Neuron (in vitro differentiated cells): ENCODE results near the gene BPIFB3.

Experiments used
- H2AFZ ChIP-seq: one replicate; pipeline ENCODE4 v1.6.1; 2013; ENCODE audit warnings: low read depth, mild to moderate bottlenecking, inconsistent platforms, low read length, moderate library complexity
- H3K27me3 ChIP-seq: one replicate; pipeline ENCODE4 v1.6.1; 2013; ENCODE audit warnings: low read length; ENCODE audit not compliant: insufficient read depth
- H3K36me3 ChIP-seq: one replicate; pipeline ENCODE4 v1.6.1; 2013; ENCODE audit warnings: low read length; ENCODE audit not compliant: insufficient read depth
- H3K4me1 ChIP-seq: one replicate; pipeline ENCODE4 v1.6.1; 2013; ENCODE audit warnings: low read length; ENCODE audit not compliant: insufficient read depth
- H3K4me3 ChIP-seq: 2 replicates; pipeline ENCODE4 v1.5.1; 2013; ENCODE audit warnings: mild to moderate bottlenecking, low read length, moderate library complexity
- H3K9me3 ChIP-seq: one replicate; pipeline ENCODE4 v1.6.1; 2013; ENCODE audit warnings: low read length

BPIFB3 gene

DNA sequence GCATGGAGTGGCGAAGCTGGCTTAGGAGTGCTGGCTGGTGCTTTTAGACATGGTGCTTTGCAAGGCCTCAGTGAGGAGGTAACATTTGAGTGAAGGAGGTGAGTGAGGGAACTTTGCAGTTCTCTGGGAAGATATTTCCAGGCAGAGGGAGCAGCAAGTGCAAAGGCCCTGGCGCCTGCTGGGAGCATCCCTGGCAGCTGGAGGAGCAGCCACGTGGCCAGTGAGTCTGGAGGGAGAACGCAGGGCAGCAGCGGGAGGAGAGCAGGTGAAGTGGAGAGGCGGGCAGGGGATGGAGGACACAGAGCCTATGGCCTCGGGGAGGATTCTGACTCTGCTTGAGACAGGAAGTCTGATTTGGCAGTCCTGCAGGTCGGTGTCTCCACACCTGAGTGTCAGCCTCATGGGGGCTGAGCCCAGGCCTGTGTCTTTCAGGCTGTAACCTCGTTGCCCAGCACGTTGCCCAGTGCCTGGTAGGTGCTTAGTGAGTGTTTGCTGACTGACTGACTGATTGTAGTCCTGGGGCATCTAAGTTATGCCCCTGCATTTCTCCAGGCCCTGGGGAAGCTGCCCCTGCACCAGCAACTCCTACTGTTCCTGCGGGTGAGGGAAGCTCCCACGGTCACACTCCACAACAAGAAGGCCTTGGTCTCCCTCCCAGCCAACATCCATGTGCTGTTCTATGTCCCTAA is 14.7 kb downstream of the BPIFB3 start:
- Histone ChIP-seq H3K9me3 (no peaks in the 10 kb centered on the region), H3K4me1 (no peaks in the 10 kb centered on the region), H2AFZ (no peak overlapping the region), H3K36me3 (no peaks in the 10 kb centered on the region), H3K27me3 (no peaks in the 10 kb centered on the region), H3K4me3 (no peak overlapping the region)

DNA sequence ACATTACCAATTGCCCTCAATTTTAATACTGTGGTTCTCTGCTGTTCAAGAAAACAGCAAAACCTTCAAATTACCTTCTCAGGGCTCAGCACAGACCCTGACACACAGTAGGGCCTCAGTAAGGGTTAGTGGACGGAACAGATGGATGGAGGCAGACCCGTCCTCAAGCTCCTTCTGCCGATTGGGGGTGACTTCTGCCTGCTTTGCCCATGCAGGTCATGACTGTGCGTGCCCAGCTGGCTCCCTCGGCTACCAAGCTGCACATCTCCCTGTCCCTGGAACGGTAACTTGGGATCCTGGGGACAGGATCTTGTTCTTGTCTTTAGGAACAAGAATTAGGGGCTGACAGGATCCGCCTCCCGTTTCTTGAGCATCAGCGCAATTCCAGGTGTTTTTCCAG is 16.0 kb downstream of the BPIFB3 start:
- Histone ChIP-seq H2AFZ (no peak overlapping the region), H3K27me3 (no peaks in the 10 kb centered on the region), H3K36me3 (no peaks in the 10 kb centered on the region), H3K4me3 (no peak overlapping the region), H3K9me3 (no peaks in the 10 kb centered on the region), H3K4me1 (no peaks in the 10 kb centered on the region)

DNA sequence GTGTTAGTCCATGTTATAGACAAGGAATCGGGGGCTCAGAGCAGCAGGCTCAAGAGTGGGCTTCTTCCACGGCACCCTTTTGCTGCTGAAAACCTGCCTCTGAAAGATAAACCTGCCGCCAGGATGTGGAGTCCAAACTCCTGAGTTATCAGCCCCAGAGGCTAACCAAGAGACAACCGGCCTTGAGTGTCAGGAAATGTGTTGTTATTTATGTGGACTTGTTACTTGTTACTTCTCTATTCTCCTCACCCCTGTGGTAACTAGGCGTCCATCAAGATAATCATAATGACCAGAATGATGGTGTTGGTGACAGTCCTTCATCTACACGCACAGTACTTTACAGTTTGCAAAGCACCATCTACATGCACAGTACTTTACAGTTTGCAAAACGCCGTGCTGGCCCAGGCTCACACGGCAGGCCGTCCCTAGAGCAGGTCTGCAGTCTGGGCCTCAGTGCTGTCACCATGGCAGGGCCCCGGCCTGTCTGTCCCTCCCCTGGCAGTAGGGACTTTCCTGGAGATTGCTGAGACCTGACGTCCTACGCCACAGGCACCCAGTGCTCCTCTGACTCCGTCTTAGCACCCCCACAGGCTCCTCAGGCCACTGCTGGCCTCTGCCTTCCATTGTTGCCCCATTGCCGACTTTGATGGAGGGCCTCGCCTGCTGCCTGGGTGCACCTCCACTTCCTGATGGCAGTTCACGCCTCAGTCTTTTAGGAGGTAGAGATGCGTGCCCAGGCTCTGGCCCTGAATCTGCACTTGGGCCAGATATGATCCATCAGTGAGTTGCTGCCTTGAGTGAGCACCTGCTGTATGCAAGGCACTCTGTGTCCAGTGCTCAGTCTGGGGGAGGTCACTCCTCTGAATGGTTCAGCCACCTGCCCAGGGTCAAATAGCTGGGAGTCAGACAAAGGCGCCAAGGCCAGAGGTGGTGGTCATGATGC is 16.7 kb downstream of the BPIFB3 start:
- H2AFZ ChIP-seq: no peak overlapping the region
- no peaks in the 10 kb centered on the region for H3K36me3 ChIP-seq
- no peak overlapping the region for H3K4me3 ChIP-seq
- no peaks in the 10 kb centered on the region for H3K27me3 ChIP-seq
- H3K4me1 ChIP-seq: no peaks in the 10 kb centered on the region
- H3K9me3 ChIP-seq: no peaks in the 10 kb centered on the region

DNA sequence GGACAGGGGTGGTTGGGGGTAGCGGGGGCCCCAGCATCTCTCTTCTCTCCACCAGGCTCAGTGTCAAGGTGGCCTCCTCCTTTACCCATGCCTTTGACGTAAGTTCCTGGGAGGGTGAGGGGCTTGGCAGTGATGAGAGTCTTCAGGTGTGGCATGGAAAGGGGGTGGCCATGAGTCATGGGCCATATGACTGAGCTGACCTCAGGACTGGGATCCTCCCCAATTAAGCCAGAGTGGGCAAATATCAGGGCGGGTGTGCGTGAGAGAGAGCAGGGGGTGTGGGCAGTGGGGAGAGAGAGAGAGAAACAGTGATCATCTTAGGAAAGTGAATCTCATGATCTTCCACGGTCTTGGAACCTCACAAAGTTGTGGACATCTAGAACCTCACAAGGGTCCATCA is 17.5 kb downstream of the BPIFB3 start:
- Histone ChIP-seq H3K27me3 (no peaks in the 10 kb centered on the region), H2AFZ (no peak overlapping the region), H3K4me1 (no peaks in the 10 kb centered on the region)

DNA sequence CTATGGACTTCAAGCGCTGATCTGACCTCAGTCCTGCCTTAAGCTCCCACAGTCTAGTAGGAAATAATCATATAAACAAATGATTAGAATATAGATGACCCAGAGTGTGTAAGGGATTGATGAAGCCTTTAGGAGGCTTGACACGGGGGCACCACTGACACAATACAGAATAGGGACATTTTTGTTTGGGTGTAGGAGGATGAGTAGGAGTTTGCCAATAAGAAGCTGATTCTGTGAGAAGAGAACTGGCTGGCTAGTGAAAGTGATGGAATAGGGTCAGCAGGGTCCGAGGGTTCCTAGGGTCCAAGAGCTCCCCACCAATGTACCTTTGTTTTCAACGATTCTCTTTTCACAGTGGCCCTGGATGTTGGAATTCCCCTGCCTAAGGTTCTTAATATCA is 18.7 kb downstream of the BPIFB3 start:
- Histone ChIP-seq H3K27me3 (no peaks in the 10 kb centered on the region), H2AFZ (no peak overlapping the region), H3K36me3 (no peaks in the 10 kb centered on the region), H3K9me3 (no peaks in the 10 kb centered on the region), H3K4me1 (no peaks in the 10 kb centered on the region), H3K4me3 (no peak overlapping the region)

More for the DNA sequence above, 17.5 kb downstream of the BPIFB3 start:
- Histone ChIP-seq H3K36me3 (no peaks in the 10 kb centered on the region), H3K4me3 (no peak overlapping the region), H3K9me3 (no peaks in the 10 kb centered on the region)

DNA sequence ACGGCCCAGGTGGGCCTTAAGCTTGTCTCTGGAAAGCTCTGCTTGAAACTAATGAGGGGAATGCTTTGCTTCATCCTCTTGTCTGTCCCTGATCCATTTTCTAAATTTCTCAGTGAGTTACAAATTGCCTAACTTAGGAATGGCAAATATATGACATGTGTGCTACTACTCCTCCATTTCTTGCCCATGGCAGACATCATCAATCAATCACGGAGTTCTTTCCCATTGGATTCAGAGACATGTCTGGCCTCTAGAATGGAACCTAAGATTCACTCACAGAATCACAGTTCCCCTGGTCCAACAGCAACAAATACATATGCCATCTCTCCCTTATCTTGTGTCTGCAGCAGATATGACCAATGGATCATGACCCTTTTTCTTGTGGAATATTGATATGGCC is 19.1 kb downstream of the BPIFB3 start:
- no peaks in the 10 kb centered on the region for H3K36me3 ChIP-seq
- no peak overlapping the region for H2AFZ ChIP-seq
- no peak overlapping the region for H3K4me3 ChIP-seq
- no peaks in the 10 kb centered on the region for H3K27me3 ChIP-seq
- H3K4me1 ChIP-seq: no peaks in the 10 kb centered on the region
- H3K9me3 ChIP-seq: no peaks in the 10 kb centered on the region

DNA sequence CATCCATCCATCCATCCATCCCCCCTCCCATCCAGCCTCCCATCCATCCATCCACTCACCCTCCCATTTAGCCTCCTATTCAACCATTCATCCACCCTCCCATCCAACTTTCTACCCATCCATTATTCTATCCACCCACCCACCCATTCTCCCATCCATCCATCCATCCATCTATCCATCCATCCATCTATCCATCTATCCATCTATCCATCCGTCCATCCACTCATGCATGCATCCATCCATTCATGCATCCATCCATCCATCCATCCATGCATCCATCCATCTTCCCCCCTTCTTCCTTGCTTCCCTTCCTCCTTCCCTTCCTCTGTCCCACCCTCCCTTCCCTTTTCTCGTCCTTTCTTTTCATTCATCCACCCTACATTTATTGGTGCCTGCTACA is 21.0 kb downstream of the BPIFB3 start:
- Histone ChIP-seq H3K36me3 (no peaks in the 10 kb centered on the region), H3K4me1 (no peaks in the 10 kb centered on the region), H3K9me3 (no peaks in the 10 kb centered on the region), H3K27me3 (no peaks in the 10 kb centered on the region), H3K4me3 (no peak overlapping the region), H2AFZ (no peak overlapping the region)

DNA sequence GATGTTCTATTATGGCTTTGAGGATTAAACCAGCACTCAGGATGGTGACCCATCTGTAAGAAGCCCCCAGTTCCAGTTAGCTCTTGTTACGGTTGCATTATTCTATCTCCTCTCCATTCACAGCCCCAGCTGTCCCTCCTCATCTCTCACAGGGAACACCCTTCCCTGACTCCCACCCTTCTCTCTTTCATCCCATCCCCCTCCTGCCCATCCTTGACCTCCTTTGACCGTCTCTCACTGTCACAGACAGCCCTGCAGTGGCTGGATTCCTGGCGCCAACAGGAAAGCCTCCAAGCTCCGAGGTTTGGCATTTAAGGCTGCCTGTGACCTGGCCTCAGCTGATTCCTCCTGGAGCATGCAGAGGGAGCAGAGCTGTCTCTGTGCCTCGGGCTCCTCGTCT is 21.6 kb downstream of the BPIFB3 start:
- Histone ChIP-seq H3K27me3 (no peaks in the 10 kb centered on the region), H3K4me3 (no peak overlapping the region), H3K36me3 (no peaks in the 10 kb centered on the region), H3K9me3 (no peaks in the 10 kb centered on the region), H3K4me1 (no peaks in the 10 kb centered on the region), H2AFZ (no peak overlapping the region)

DNA sequence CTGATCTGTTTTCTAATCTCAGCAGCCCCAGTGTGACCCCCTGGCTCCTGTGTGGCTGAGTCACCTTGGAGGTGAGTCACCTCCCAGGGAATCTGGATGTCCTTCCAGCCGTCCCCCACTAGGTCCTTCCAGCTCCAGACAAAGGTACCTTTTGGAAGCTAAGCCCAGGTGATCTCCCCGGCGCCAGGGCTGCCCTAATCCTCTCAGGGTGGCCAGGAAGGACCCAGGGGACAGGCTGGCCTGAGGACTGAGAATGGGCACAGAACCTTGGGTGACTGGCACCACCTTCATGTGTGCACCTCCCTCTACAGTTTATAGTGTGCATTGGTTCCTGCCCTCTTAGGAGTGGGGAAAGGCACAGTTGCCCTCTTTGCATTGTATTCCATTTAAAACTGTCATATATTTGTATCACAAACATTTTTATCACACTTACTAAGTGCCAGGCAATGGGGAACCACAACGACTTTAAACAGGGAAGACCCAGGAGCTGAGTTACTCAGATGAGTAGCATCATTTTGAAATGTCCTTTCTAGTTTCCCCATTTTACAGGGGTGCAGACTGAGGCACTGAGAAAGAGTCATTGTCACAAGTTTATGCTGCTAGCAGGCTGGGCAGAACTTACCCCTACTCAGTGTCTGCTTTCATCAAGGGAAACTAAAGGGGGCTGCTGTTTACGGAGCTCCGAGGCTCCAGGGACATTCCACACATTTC is 23.1 kb downstream of the BPIFB3 start:
- no peaks in the 10 kb centered on the region for H3K4me1 ChIP-seq
- no peak overlapping the region for H3K4me3 ChIP-seq
- no peaks in the 10 kb centered on the region for H3K9me3 ChIP-seq
- H3K27me3 ChIP-seq: no peaks in the 10 kb centered on the region
- H3K36me3 ChIP-seq: no peaks in the 10 kb centered on the region
- no peak overlapping the region for H2AFZ ChIP-seq

DNA sequence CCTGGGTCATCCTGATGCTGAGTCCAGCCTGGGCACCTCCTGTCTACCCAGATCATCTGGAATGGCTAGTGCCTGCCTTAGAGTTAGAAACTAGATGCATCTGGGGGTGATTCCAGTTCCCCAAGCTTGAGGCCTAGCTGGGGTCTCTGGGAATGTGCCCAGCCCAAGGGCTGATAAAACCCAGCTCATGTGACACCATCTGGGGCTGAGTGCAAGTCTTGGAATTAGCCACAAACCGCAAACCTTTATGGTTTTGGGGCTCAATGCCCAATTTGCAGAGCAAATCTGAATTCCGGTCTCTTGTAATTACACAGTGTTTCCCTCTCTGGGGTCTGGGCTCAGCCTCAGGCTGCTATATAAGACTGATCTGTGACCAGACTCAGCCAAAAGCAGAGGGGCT is 25.6 kb downstream of the BPIFB3 start, which contains the start of gene BPIFB4:
Gene BPIFB4, plus strand, starts transcription at position 385 of the 400 bp plus-strand sequence. CDS start 1,884 bp downstream, outside the sequence.
- Histone ChIP-seq H3K4me3 (no peak within 1 kb of the TSS), H3K9me3 (no peaks in the 10 kb centered on the region), H3K4me1 (no peaks in the 10 kb centered on the region), H3K27me3 (no peaks in the 10 kb centered on the region), H2AFZ (no peak within 1 kb of the TSS), H3K36me3 (no peaks in the 10 kb centered on the region)

DNA sequence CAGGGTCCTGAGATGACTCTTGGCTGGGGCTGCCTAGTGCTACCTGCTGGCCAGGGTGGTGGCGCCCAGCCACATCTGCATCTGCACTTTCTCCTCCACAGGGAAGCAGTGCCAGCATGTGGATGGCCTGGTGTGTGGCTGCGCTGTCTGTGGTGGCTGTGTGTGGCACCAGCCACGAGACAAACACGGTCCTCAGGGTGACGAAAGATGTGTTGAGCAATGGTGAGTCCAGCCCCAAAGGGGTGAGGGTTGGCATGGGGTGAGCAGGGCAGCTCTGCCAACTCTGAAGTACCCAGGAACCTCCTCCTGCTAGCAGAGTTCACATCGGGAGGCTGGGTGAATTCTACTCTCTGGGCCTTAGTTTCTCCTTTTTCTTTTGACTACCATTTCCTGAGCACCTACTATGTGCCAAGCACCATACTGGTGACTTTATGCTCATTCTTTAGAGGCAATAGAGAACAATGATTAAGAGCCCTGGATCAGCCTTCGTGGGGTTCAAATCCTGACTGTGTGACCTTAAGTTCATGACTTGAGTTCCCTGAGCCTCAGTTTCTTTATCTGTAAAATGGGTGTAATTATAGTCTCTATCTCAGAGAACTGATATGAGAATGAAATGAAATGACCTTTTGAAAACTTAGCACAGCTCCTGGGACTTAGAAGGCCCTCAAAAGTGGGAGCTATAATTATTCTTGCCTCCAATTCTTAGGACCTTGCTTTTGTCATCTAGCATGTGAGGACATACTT is 27.9 kb downstream of the BPIFB3 start:
- Histone ChIP-seq H3K9me3 (no peaks in the 10 kb centered on the region), H3K27me3 (no peaks in the 10 kb centered on the region), H3K36me3 (no peaks in the 10 kb centered on the region), H2AFZ (no peak overlapping the region), H3K4me3 (no peak overlapping the region), H3K4me1 (no peaks in the 10 kb centered on the region)

DNA sequence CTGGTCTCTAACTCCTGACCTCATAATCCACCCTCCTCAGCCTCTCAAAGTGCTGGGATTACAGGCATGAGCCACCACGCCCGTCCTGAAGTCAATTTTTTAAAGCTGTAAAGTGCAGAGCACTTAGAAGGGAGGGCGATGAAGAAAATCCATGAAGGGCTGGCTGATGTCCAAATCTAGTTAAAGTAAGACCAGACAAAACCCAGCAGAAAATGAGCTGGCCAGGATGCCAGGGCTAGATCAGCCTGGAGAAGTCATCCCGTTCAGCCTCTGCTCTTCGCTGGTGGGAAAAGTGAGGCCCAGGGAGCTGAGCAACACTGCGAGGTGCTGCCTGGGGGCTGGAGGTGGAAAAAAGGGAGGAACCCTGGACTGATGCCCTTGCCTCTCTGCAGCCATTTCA is 28.8 kb downstream of the BPIFB3 start:
- H3K27me3 ChIP-seq: no peaks in the 10 kb centered on the region
- no peaks in the 10 kb centered on the region for H3K9me3 ChIP-seq
- no peaks in the 10 kb centered on the region for H3K36me3 ChIP-seq
- no peak overlapping the region for H3K4me3 ChIP-seq
- no peak overlapping the region for H2AFZ ChIP-seq
- no peaks in the 10 kb centered on the region for H3K4me1 ChIP-seq
